GM12801 (cell line): ENCODE results near the gene ZNF283.

ENCODE experiments used
- TF ChIP-seq, protein P1 (sequence below): IDR thresholded peaks from one replicate; pipeline ENCODE4 v1.5.1; 2011; ENCODE audit warnings: control low read depth; ENCODE audit not compliant: insufficient read length; ENCODE audit errors: extremely low read depth

ZNF283 gene

DNA sequence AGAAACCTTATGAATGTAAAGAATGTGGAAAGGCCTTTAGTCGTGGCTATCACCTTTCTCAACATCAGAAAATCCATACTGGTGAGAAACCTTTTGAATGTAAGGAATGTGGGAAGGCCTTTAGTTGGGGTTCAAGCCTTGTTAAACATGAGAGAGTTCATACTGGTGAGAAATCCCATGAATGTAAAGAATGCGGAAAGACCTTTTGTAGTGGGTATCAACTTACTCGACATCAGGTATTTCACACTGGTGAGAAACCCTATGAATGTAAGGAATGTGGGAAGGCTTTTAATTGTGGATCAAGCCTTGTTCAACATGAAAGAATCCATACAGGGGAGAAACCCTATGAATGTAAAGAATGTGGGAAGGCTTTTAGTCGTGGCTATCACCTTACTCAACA, 20.8 kb downstream of the ZNF283 start:
- TF ChIP-seq, protein P1, sequence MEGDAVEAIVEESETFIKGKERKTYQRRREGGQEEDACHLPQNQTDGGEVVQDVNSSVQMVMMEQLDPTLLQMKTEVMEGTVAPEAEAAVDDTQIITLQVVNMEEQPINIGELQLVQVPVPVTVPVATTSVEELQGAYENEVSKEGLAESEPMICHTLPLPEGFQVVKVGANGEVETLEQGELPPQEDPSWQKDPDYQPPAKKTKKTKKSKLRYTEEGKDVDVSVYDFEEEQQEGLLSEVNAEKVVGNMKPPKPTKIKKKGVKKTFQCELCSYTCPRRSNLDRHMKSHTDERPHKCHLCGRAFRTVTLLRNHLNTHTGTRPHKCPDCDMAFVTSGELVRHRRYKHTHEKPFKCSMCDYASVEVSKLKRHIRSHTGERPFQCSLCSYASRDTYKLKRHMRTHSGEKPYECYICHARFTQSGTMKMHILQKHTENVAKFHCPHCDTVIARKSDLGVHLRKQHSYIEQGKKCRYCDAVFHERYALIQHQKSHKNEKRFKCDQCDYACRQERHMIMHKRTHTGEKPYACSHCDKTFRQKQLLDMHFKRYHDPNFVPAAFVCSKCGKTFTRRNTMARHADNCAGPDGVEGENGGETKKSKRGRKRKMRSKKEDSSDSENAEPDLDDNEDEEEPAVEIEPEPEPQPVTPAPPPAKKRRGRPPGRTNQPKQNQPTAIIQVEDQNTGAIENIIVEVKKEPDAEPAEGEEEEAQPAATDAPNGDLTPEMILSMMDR, result no peak

DNA sequence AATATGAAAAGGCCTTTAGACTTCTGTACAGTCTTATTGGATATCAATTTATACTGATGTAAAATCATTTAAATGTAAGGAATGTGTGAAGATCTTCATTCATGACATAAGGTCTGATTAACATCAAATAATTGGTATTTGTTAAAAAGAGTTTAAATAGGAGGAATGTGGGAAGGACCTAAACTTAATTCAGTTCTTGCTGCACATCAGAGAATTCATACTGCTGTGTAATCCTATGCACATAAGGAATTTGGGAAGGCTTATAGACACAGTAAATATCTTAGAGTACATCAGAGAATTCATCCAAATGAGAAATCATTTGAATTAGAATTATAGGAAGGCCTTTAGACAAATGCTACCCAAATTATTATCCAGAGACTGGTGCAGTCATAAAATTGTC, 21.7 kb downstream of the ZNF283 start:
- TF ChIP-seq, protein P1, result no peak

DNA sequence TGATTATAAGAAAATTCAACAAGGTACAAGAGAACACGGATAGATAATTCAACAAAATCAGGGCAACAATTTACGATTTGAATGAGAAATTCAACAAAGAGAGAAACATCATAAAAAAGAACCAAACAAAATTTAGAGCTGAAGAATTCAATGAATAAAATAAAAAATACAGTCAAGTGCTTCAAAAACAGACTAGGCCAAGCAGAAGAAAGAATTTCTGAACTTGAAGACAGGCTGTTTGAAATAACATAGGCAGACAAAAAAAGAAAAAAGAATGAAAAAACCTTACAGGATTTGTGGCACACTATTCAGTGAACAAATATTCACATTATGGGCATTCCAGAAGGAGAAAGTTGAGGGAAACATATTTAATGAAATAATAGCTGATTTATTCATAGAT, 31.1 kb downstream of the ZNF283 start:
- TF ChIP-seq, protein P1, result no peak

DNA sequence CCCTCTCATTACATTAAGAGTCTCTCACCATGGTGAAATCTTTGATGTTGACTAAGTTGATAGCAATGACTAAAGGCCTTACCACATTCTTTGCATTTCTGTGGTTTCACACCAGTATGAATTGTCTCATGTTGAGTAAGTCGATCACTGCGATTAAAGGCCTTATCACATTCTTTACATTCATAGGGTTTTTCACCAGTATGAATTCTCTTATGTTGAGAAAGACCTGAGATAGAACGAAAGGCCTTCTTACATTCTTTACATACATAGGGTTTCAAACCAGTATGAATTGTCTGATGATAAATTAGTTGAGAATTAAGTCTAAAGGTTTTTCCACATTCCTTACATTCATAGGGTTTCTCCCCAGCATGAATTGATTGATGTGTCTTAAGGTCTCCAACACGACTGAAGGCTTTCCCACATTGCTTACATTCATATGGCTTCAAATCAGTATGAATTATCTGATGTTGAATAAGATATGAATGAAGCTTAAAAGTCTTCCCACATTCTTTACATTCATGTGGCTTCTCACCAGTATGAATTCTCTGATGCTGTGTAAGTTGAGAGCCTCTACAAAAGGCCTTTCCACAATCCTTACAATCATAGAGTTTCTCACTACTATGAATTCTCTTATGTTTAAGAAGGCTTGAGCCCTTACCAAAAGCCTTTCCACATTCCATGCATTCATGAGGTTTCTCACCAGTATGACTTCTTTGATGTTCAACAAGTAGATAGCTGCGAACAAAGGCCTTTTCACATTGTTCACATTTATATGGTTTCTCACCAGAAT, 45.6 kb downstream of the ZNF283 start:
- TF ChIP-seq, protein P1, result no peak

DNA sequence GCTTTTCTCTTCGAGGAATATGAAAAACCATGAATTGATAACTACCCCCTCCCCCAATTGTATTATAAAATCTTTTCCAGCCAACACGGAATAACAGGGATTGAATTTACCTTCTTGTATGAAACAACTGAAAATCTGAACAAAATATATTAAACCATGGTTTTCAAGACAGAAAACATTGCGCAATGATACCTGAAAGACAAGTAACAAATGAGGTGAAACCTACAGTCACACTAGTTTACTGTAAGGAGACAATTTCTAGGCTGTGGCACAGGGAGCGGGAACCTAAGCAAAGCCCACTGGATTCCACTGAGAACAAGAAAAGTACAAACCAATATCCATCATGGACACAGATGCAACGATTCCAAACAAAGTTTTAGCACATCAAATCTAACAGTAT, 53.4 kb downstream of the ZNF283 start:
- TF ChIP-seq, protein P1, result no peak

DNA sequence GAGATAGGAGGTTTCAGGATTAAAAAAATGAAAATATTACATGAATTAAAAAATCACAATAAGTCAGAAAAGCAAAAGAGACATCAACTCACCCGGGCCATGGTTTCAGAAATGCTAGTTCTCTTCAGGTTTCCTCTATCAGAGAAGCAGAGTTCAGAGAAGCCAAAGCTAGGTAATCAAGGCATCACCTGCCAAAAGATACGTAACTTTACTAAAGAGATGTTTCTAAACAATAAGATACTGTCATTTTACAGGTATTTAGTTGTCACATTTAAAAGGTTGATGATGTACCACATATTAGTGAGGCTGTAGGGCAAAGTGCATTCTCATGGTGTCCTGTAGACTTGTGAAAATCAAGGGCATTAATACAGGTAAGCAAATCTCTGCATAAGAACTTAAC, 56.7 kb downstream of the ZNF283 start, which contains the start of gene ZNF404:
TSS of gene ZNF404 (minus strand) at position 101 of the 400 bp plus-strand sequence.
- TF ChIP-seq, protein P1, result no peak

DNA sequence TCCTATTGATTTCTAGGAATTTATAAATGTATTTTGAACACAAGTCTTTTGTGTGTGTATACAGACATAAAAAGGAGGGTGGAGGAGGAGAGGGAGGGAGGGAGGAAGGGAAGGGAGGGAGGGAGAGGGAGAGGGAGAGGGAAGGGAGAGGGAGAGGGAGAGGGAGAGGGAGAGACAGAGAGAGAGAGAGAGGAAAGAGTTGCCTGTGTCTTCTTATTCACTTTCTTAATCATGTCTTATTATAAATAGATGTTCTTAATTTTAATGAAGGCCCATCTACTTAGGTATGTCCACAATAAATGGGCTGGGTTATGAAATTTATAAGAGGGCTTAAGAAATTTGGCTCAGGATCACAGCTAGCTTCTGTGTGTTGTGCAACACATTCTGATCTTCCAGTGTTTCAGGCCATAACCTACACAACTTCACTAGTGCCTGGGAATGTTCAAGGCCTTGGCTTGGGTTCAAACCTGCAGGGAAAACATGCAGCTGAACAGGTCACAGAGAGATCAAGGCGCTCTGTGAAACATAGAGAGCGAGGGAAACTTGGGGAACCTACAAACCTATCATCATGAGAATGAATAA, 68.7 kb downstream of the ZNF283 start:
- TF ChIP-seq, protein P1, result no peak
